Nephron (organoid): Measurements from ENCODE around the gene MOG.

Source experiments
- H3K27ac Mint-ChIP-seq, 3 experiments: 2 replicates each; pipeline ENCODE4 v1.8.0; 2020; ENCODE audit warnings: mixed read lengths in 3 of 3, mild to moderate bottlenecking in 2 of 3, moderate library complexity in 1 of 3
- H3K27me3 Mint-ChIP-seq: 2 replicates; pipeline ENCODE4 v1.8.0; 2021; ENCODE audit warnings: low read depth, mild to moderate bottlenecking, moderate library complexity, mixed read lengths
- H3K36me3 Mint-ChIP-seq: 2 replicates; pipeline ENCODE4 v1.8.0; 2020; ENCODE audit warnings: low read depth, mixed read lengths
- H3K4me1 Mint-ChIP-seq: 2 replicates; pipeline ENCODE4 v1.8.0; 2020; ENCODE audit warnings: mixed read lengths
- H3K4me3 Mint-ChIP-seq, 3 experiments: 2 replicates each; pipeline ENCODE4 v1.8.0; 2020; ENCODE audit warnings: mild to moderate bottlenecking in 3 of 3, mixed read lengths in 3 of 3, moderate library complexity in 2 of 3
- H3K9me3 Mint-ChIP-seq: 2 replicates; pipeline ENCODE4 v1.8.0; 2020; ENCODE audit warnings: mixed read lengths
- TF ChIP-seq, protein P1 (sequence below), 3 experiments: fragments of 200-600 bp; sonication (generic); IDR thresholded peaks; one replicate each; pipeline ENCODE4 v1.5.0; 2021; ENCODE audit warnings: antibody characterized with exemption in 3 of 3; ENCODE audit not compliant: unreplicated experiment in 3 of 3

The MOG gene

DNA sequence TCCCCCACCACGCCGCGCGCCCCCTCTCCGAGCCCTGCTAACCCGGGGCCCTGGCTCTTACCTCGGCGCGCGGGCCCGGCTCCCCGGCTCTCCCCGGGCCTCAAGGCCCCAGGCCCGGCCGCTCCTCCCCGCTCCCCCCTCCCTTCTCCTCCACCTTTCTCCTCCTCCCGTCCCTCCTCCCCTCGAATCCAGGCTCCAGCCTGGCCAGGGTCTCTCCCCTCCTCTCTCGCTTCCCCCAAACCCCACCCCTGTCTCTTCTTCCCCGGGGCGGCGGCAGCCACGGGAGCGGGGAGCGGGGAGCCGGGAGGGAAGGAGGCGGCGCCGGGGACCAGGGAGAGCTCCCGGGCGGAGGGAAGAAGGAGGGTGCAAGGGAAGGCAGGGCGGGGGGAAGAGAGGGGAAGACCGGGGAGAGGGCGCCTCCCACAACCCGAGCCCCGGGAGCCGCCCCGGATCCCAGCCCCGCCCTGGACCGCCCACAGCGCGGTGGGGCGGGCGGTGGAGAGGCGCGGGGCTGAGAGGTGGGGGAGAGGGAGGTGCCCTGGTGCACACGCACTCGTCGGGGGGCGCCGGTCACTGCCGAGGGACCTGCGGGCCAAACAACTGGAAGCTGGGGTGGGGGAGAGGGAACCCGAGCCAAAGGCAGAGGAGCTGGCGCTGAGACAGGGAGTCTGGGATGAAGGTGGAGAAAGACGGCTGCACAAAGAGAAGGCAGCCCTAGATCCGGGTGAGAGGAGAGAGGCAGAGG, 23.9 kb upstream of the MOG start, which contains the start of gene GABBR1:
GABBR1 (minus strand) TSS at position 395 of the 745 bp plus-strand sequence. CDS start 798 bp downstream, outside the sequence.
- H3K36me3 Mint-ChIP-seq, result peaks cover 4% of the 10 kb centered on the region
- H3K4me1 Mint-ChIP-seq, result peaks cover 34% of the 10 kb centered on the region
- H3K9me3 Mint-ChIP-seq, result no peaks in the 10 kb centered on the region
- H3K27me3 Mint-ChIP-seq, result peaks cover 12% of the 10 kb centered on the region
- H3K27ac Mint-ChIP-seq, result peak within 1 kb of the TSS; percentile 81 to 95 (median 81)
- TF ChIP-seq, protein P1, sequence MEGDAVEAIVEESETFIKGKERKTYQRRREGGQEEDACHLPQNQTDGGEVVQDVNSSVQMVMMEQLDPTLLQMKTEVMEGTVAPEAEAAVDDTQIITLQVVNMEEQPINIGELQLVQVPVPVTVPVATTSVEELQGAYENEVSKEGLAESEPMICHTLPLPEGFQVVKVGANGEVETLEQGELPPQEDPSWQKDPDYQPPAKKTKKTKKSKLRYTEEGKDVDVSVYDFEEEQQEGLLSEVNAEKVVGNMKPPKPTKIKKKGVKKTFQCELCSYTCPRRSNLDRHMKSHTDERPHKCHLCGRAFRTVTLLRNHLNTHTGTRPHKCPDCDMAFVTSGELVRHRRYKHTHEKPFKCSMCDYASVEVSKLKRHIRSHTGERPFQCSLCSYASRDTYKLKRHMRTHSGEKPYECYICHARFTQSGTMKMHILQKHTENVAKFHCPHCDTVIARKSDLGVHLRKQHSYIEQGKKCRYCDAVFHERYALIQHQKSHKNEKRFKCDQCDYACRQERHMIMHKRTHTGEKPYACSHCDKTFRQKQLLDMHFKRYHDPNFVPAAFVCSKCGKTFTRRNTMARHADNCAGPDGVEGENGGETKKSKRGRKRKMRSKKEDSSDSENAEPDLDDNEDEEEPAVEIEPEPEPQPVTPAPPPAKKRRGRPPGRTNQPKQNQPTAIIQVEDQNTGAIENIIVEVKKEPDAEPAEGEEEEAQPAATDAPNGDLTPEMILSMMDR (IDR thresholded peaks at IDR 0.05; ENCODE audit: unreplicated experiment in 3 of 3), result no peak
- peak within 1 kb of the TSS; percentile 85 to 93 (median 91) for H3K4me3 Mint-ChIP-seq

DNA sequence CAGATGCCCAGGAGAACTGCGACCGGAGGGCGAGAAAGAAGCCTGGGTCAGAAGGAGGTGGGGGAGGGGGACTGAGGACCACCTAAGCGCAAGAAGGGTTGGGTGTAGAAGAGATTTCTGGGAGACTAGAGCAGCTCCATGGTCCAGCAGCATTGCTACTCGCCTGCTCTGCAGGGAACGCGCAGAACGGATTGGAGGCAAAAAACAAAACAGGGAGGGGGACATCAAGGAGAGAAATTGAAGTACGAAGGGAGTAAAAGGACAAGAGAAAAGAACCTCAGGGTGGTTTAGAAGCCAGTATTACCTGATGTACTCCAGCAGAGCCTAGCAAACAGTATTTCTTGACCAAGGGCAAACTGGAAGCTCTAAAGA, 23.4 kb upstream of the MOG start:
- peaks cover 12% of the 10 kb centered on the region for H3K27me3 Mint-ChIP-seq
- H3K9me3 Mint-ChIP-seq, result no peaks in the 10 kb centered on the region
- H3K4me1 Mint-ChIP-seq, result peaks cover 34% of the 10 kb centered on the region
- H3K4me3 Mint-ChIP-seq, result peak overlapping the region; percentile 85 to 87 (median 86)
- peak overlapping the region; percentile 81 to 95 (median 81) for H3K27ac Mint-ChIP-seq
- TF ChIP-seq, protein P1 (IDR thresholded peaks at IDR 0.05; ENCODE audit: unreplicated experiment in 3 of 3), result no peak
- peaks cover 4% of the 10 kb centered on the region for H3K36me3 Mint-ChIP-seq

DNA sequence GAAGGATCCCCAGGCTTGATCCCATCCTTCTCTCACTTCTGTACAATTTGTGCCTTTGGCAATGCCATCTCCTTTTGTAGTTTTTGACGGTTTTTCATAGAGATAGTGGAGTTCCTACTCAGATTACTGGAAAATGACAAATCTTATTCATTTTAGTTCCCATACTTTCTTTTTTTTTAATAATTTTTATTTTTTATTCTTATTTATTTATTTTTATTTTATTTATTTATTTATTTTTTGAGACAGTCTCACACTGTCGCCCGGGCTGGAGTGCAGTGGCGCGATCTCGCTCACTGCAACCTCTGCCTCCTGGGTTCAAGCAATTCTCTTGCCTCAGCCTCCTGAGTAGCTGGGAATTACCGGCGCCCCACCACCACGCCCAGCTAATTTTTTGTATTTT, 19.6 kb upstream of the MOG start:
- H3K9me3 Mint-ChIP-seq, result no peaks in the 10 kb centered on the region
- peaks cover 6% of the 10 kb centered on the region for H3K4me1 Mint-ChIP-seq
- H3K27ac Mint-ChIP-seq, result no peak overlapping the region
- H3K27me3 Mint-ChIP-seq, result no peaks in the 10 kb centered on the region
- TF ChIP-seq, protein P1 (IDR thresholded peaks at IDR 0.05; ENCODE audit: unreplicated experiment in 3 of 3), result no peak
- no peaks in the 10 kb centered on the region for H3K36me3 Mint-ChIP-seq
- peak overlapping the region in 1 of 3 experiments; percentile 16 for H3K4me3 Mint-ChIP-seq

DNA sequence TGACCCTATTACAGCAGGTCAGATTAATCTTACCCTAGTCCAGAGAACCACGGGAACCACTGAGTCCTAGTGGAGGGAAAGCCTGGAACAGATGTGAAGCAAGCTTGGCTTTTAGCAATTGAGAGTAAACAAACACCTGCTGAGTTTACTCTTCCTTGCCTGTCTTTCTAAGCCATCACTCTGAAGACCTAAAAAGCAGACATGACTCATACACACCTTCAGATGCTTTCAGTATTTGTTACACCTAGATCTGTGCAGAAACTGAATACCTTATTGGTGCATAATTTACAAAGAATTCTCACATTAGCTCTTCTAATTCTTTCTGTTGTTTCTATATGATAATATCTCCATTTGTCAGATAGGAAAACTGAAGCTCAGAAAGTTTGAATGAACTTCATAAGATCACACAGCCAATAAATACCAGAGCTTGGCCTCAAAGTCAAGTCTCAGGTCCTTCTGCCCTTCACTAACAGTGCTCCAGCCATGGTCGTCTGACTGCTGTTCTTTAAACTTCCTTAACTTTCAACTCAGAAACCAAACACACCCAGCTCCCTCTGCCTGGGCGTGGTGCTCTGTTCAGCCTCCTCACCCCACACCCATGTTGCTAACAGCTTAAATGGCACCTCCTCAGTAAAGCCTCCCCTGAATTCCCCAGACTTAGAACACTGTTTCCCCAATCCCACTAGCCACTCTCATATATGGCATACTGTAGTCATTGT, 15.3 kb upstream of the MOG start:
- Mint-ChIP-seq H3K36me3 (no peaks in the 10 kb centered on the region), H3K27me3 (no peaks in the 10 kb centered on the region), H3K4me1 (no peaks in the 10 kb centered on the region), H3K9me3 (no peaks in the 10 kb centered on the region), H3K4me3 (no peak overlapping the region), H3K27ac (no peak overlapping the region)
- TF ChIP-seq, protein P1 (IDR thresholded peaks at IDR 0.05; ENCODE audit: unreplicated experiment in 3 of 3), result no peak

DNA sequence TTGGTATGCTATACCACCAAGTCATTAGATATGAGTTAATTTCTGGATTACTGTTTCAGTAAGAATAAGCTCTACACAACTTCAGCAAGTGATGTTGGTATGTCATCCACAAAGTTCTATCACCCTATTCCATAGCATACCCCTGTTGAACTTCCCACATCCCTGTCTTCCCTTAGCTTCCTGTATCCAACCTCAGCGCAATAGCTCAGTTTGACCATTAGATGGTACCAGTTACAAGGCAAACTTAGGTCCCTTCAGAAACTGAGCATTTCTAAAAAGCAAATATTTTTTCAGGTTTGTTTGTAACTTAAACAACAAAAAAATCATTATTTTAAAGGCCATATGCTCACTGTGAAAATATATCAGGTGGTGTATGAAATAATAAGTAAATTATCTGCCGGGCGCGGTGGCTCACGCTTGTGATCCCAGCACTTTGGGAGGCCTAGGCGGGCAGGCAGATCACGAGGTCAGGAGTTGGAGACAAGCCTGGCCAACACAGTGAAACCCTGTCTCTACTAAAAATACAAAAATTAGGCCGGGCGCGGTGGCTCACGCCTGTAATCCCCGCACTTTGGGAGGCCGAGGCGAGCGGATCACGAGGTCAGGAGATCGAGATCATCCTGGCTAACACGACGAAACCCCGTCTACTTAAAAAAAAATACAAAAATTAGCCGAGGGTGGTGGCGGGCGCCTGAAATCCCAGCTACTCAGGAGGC, 8.8 kb upstream of the MOG start:
- Mint-ChIP-seq H3K27ac (no peak overlapping the region), H3K4me1 (peaks cover 10% of the 10 kb centered on the region), H3K9me3 (no peaks in the 10 kb centered on the region), H3K27me3 (peaks cover 5% of the 10 kb centered on the region), H3K4me3 (peak overlapping the region in 1 of 3 experiments; percentile 9), H3K36me3 (no peaks in the 10 kb centered on the region)
- TF ChIP-seq, protein P1 (IDR thresholded peaks at IDR 0.05; ENCODE audit: unreplicated experiment in 3 of 3), result peak; percentile 64 to 65 (median 65)
